GM19455 (cell line): ENCODE data around the gene WDTC1.

ENCODE experiments used
- ATAC-seq: cut with Tn5 transposase; IDR thresholded peaks from one replicate; pipeline ENCODE4 v1.9.1; 2021; ENCODE audit not compliant: unreplicated experiment

WDTC1 gene

DNA sequence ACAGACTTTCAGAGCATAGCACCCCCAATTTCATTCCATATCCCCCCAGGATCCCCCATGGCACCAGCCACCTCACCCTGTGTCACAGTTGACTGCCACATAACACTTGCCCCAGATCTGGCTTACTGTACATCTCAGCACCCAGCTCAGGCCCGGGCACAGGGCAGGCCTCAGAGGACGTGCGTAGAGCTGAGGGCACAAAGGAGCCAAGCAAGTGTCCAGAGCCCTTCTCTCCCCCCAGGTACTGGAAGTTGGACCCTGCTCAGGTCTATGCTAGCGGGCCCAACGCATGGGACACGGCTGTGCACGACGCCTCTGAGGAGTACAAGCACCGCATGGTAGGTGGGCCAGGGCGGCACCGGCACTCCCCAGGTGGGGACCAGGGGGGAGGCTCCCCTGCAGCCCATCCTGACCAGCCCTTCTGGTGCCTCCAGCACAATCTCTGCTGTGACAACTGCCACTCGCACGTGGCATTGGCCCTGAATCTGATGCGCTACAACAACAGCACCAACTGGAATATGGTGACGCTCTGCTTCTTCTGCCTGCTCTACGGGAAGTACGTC is 99.4 kb downstream of the WDTC1 start:
- no peak for ATAC-seq

DNA sequence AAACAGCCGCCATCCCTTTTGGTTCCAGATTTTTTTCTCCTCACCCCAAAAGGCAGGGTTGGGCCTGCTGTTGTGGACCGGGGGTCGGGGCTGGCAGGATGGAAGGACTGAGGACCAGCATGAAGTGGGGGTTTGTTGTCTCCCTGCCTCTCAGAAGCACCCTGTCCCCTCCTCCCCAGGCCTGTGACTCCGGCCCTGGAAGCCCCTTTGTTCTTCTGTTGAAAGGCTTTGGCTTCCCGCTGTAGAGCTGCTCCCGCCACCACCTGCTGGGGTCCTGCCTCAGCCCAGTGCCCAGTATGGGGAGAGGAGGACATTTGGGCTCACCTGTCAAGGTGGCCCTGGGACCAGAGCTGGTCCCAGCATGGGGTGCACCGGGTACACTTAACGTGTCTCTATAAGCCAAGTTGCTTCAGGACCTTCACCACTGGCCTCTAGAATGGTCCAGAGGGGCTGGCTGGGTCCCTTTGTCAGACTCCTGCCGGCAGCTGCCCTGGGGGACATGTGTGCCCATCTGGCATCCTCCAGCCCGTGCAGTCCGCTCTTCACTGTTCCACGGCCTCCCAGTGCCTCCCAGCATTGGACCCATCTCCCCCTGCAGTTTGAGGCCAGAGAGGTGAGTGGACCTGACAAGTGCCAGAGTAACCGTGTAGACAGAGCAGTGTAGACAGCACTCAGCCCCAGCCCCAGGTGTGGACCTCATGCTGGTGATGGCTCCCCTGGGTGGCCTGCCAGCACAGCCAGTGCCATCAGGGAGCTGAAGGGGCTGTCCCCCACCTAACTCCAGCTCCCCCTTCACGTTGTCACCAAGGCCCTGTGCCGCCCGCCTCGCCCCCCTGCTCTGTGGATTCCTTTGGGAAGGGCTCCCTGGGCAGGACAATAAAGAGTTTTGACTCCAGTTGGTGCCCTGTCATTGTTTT is 101.3 kb downstream of the WDTC1 start:
- no peak for ATAC-seq

DNA sequence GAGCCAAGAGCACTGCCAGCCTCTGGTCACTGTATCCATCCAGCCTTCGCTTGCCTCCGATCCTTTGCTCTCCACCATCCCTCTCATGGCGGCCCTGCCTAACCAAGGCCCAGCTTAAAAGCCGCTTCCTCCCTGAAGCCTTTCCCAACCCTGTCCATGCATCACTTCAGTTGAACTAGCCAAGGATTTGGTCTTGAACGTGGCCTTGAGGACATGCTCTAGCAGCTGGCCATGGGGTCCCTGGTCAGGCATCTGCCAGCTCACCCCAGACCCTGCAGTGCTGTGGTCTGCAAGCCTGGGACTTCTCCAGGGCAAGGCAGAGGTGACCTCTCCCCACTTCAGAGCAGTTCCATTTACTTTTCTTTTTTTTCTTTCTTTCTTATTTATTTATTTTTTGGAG is 102.3 kb downstream of the WDTC1 start:
- ATAC-seq = no peak

DNA sequence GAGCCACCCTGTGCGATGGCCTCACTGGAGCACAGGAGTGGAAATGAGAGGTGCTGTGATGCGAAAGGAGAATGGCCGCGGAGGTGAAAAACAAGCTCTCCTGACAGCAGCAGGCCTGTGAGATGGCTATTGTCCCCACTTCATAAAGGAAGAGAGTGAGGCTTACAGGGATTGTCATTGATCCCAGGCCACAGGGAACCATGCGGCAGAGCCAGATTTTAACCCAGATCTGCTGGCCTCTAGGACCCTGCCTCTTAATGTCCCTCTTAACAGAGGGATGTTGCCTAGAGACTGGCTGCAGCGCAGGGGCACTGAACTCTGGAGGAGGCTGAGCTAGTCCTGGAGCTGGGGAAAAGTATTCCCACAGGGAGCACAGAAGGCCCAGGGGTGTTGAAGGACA is 104.3 kb downstream of the WDTC1 start:
- no peak for ATAC-seq

DNA sequence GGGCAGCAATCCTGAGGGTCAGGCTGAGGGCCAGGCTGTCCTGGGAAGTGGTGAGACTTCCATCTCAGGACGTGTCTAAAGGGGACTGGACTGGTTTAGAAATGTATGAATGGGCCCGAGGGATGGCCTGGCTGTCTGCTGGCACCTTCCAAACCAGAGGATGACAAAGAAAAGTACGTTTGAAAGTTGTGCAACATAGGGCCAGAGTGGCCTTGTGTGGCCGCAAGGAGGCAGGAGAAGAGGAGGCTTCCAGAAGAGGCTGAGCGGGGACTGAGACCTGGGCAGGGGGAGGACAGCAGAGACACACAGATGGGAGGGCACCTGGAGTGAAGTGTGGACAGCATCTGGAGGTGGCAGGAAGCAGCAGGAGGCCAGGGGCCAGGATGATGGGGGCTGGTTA is 104.8 kb downstream of the WDTC1 start:
- no peak for ATAC-seq

DNA sequence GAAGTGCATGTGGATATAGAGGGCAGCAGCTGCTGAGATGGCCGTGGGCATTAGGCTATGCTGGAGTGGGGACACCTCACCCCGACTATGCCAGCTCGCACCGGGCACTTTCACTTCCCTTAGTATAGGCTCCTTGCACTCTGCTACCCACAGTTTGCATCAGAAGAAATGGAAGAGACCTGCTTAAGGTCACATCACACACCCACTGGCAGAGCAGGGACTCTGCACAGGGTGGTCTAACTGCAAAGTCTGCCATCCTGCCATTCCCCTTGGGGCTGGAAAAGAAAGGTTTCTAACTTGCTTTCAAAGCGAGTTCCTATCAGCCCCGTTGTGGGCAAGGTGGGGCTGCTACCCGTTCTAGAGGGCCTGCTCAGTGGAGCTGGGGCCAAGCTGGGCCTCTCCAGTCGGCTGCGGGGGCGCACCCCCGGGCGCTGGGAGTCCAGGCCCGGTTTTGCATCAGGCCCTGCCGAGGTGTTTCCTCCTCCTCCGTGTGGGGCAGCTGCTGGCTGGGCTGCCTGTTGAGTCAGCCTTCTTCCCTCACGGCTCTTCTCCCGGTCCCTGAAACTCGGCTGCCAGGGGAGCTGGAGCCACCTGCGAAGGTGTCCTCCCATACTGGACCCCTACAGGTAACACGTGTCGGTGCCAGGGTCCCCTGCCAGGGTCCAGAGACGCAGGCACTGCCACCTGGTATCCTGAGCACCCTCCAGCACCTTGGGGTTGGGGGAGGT is 107.3 kb downstream of the WDTC1 start, which contains the start of gene SYTL1:
Gene SYTL1, plus strand, starts transcription at position 498 of the 728 bp plus-strand sequence. CDS start 3,313 bp downstream, outside the sequence.
- ATAC-seq = no peak

DNA sequence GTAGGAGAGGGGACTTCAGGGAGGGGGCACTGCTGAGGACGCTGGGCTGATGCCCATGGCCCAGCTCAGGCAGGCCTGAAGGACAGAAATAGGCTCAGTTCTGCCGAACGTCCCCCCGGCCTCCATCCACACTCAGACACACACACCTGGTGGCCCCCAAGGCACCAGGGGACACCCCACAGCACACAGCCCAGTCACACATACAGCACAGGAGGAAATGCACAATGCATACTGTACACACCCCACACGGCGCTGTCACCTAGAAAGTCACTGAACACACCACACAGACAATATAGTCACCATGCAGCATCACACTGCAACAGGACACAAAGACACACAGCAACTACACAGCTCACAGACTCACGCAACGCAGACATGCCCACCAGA is 108.0 kb downstream of the WDTC1 start:
- no peak for ATAC-seq

DNA sequence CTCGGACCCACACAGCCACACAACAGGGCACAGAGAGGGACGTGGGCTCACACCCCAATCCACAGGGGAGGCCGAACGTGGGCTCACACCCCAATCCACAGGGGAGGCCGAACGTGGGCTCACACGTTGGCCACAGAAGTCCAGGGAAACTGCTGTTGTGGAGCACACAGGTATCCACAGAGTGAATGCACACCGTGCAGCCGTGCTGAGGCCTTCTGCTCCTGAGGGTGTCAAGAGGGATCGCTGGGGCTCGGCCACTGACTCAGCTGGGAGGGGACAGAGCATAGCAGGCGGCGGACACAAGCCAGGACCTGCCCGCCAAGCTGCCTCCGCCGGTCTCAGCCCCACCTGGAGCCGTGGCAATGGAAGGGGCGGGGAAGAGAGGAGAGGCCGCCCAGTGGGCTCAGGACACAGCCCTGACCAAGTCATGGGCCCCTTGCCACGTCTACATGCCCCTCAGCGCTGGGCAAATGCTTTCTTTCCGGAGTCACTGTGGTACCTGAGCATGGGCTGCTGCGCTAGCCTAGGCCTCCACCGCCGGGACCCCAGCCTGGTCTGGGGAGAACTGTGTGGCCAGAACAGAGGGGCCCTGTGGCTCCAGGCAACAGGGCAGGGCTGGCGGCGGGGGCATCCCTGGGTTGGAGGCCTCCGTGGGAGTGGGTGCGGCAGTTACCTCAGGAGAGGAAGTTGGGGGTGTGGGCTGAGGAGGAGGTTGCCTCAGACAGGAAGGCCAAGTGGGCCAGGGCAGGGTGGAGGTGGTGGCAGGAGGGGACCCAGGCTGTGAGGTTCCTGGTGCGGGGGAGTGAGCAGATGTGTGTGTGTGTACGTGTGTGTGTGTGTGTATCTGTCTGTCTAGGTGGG is 108.6 kb downstream of the WDTC1 start:
- no peak for ATAC-seq

DNA sequence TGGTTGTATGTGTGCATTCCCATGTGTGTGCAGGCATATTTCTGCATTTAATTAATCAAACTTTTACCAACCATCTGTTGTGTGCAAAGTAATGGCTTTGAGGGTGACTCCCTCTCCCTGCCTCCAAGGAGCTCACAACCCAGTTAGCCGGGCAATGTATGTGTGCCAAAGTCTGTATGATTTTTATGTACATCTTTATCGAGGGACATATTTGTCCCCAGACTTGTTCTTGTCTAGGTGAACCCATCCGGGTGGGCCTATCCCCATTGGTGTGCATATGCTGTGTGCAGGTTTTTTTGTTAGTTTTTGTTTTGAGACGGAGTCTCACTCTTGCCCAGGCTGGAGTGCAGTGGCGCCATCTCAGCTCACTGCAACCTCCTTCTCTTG is 109.2 kb downstream of the WDTC1 start:
- ATAC-seq = no peak

DNA sequence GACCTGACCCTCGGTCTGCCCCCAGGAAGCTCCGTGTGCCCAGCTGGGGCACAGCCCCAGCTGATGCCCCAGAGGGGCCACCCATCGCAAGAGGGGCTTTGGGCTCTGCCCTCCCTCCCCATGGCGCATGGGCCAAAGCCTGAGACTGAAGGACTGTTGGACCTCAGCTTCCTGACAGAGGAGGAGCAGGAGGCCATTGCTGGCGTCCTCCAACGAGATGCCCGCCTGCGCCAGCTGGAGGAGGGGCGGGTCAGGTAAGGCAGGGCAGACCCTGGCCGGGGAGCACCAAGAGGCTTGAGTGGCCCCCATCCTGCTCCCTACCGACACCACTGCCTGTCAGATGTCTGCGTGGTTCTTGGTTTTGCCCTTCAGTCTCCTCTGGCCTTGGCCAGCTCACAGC is 110.8 kb downstream of the WDTC1 start:
- no peak for ATAC-seq

DNA sequence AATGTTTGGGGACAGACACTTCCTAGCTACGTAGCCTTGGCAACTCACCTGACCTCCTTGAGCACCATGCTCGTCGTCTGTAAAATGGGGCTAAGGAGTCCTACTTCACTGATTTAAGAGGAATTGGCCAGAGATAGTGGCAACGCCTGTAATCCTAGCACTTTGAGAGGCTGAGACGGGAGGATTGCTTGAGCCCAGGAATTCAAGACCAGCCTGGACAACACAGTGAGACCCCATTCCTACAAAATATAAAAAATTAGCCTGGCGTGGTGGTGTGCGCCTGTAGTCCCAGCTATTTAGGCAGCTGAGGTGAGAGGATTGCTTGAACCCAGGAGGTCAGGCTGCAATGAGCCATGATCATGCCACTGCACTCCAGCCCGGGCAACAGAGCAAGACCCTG is 111.9 kb downstream of the WDTC1 start:
- no peak for ATAC-seq

DNA sequence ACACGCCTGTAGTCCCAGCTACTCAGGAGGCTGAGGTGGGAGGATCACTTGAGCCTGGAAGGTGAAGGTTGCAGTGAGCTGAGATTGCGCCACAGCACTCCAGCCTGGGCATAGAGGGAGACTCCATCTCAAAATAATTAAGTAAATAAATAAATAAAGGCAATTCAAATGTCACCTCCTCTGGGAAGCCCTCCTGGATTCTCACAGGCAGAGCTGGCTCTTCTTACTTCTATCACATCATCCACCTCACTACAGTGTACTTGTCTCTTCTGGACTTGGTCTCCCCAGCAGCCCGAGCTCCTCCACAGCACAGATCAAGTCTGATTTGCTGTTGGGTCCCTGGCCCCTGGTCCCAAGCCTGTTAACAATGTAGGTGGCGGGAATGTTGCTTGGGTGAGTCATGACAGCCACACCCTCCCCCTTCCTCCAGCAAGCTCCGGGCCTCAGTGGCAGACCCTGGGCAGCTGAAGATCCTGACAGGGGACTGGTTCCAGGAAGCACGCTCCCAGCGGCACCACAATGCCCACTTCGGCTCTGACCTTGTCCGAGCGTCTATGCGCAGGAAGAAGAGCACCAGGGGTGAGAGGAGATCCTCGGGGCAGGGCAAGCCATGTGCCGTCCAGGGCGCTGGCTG is 112.7 kb downstream of the WDTC1 start:
- no peak for ATAC-seq

DNA sequence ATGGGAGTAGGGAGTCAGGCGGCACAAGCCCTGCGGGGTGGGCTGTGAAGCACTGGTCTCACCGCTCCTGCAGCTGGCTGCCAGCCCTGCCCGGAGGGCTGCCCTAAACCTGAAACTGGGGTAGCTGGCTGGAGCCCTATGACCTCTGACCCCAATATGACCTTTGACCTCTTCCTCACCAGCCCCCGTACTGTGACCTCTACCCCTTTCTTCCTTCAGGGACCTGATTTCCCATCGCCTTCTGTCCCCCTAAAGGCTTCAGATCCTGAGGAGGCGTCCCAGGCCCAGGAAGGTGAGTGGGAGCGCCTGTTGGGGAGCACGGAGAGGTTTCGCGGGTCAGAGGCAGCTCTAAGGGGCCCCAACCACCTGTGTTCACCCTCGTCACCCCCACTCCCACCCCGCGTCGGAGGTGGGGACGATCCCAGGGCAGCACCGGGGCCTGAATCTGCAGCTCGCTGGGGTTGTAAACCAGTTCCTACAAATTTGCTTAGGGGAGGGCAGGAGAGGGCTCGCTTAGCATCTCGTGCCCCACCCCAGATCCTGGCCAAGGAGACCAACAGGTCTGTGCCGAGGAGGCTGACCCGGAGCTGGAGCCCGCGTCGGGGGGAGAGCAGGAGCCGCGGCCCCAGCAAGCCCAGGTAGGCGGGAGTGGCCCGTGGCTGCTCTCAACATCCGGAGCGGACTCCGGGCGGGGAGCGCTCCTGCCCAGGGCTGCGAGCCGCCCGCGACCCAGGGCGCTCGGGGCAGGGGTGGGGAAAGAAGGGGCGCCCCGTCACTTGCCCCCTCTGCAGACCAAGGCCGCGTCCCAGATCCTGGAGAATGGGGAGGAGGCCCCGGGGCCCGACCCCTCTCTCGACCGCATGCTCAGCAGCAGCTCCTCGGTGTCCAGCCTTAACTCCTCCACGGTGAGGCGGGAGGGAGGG is 114.7 kb downstream of the WDTC1 start:
- ATAC-seq = no peak

DNA sequence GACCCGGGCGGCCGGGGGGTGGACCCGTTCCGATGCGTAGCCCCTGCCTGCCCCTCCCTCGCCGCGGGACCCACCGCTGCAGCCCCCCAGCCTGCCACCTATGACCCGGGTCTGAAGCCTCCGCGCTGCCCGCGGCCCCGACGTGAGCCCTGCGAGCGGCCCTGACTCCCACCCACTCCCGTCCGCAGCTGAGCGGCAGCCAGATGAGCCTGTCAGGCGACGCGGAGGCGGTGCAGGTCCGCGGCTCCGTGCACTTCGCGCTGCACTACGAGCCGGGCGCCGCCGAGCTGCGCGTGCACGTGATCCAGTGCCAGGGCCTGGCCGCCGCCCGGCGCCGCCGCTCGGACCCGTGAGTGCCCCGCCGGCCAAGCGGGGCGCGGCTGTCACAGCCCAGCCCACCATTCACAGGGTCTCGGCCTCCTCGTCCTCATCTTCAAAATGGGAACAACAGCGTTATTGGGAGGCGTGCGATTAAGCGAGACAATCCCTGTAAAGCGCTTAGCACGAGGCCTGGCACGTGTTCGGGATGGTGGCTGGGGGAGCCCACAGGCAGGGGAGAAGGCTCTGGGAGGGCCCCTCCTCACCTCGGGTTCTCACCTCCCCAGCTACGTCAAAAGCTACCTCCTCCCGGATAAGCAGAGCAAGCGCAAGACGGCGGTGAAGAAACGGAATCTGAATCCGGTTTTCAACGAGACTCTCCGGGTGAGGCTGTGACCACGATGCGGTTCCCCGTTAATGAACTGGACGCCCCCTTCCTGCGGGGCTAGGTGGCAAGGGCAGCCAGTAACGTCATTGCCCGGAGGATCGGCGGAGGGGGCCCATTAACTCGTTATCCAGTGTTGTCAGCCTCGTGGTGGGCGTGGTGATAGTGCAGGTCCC is 115.6 kb downstream of the WDTC1 start:
- ATAC-seq = no peak

DNA sequence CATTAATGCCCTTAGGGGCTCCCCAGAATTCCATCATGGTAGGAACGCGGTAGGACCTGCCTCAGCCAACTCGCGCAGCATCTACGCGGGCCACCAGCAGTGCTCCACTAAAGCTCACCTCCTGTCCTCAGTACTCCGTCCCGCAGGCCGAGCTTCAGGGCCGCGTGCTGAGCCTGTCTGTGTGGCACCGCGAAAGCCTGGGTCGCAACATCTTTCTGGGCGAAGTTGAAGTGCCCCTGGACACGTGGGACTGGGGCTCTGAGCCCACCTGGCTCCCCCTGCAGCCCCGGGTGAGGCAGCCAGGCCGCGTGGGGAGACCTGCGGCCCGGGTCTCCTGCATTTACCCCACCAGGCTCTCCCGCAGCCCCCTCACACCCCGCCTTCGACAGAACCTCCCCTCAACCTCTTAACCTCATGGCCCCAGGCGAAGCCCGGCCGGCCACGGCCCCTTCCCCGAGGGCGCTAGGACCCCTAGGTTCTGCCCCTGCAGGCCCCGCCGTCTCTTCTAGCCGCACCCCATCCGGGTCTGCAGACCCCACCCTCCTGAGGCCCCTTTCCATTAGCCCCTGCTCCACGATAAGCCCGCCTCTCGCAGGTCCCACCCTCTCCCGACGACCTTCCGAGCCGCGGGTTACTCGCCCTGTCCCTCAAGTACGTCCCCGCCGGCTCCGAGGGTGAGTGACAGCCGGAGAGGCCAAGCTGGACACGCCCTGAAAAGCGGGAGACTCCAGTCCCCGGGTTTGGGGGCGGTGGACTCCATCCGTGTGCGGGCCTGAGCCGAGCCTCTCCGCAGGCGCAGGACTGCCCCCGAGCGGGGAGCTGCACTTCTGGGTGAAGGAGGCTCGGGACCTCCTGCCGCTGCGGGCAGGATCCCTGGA is 116.5 kb downstream of the WDTC1 start:
- no peak for ATAC-seq

DNA sequence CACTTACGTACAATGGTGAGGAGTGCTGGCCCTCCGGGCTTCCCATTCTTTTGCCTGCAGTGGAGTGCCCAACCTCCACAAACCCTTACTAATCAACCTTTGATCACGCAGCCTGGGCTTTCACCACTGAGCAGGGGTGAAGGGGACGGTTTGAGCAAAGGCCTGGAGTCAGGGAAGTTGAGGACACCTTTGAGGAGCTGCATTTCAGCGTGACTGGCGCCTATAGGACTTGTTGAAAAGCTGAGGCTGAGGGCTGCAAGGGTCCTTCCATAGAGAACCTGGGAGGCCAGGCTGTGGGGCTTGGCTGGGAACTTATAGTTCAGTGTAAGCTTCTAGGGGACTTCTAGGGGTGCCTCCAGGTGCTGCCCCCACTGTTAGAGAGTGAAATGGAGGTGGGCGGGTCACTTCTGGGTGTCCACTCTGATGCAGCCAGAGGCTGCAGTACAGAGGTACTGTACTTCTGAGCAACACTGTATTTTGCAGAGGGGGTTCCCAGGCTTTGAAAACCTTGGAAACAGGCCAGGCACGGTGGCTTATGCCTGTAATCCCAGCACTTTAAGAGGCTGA is 117.2 kb downstream of the WDTC1 start:
- ATAC-seq = no peak

DNA sequence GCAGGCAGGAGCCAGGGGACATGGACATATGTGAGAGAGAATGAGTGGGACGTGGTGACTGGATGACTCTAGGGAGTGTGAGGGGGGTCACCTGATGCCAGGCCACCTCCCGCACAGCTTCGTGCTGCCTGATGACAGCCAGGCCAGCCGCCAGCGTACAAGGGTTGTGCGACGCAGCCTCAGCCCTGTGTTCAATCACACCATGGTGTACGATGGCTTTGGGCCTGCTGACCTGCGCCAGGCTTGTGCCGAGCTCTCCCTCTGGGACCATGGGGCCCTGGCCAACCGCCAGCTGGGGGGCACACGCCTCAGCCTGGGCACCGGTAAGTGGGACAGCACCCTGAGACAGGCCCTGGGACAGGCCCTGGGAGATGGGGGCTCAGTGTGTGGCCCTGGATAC is 118.7 kb downstream of the WDTC1 start:
- no peak for ATAC-seq
